GM18498 (cell line): ENCODE results near the gene NFIC.
"Not testable (repeated sequence)": the region's sequence is repeated elsewhere in the genome, so short reads cannot be mapped to it uniquely, and the experiment has no call there.

Source experiments
- ATAC-seq: cut with Tn5 transposase; IDR thresholded peaks from one replicate; pipeline ENCODE4 v1.9.1; 2021; ENCODE audit warnings: mild to moderate bottlenecking, moderate library complexity; ENCODE audit not compliant: unreplicated experiment

The NFIC gene

GRCh38 chr19:3448616-3449334, 82.4 kb downstream of the NFIC start:
- no peak for ATAC-seq

GRCh38 chr19:3450796-3451411, 84.5 kb downstream of the NFIC start:
- ATAC-seq: no peak

- no peak for ATAC-seq
These were observed 85.1 kb downstream of the NFIC start for GRCh38 chr19:3451451-3451866.

- ATAC-seq: no peak
These were observed 86.0 kb downstream of the NFIC start for GRCh38 chr19:3452171-3452941.

- not testable (repeated sequence) for ATAC-seq
These were observed 86.5 kb downstream of the NFIC start for GRCh38 chr19:3452942-3453214.

GRCh38 chr19:3453840-3454239, 87.5 kb downstream of the NFIC start:
- no peak for ATAC-seq

GRCh38 chr19:3454656-3455392, 88.4 kb downstream of the NFIC start:
- no peak for ATAC-seq

- no peak for ATAC-seq
These were observed 89.1 kb downstream of the NFIC start for GRCh38 chr19:3455393-3455955.

- ATAC-seq: no peak
These were observed 89.7 kb downstream of the NFIC start for GRCh38 chr19:3455960-3456601.

GRCh38 chr19:3456925-3457527, 90.6 kb downstream of the NFIC start:
- no peak for ATAC-seq

- no peak for ATAC-seq
These were observed 91.3 kb downstream of the NFIC start for GRCh38 chr19:3457528-3458228.

GRCh38 chr19:3458229-3459088, 92.1 kb downstream of the NFIC start:
- no peak for ATAC-seq

- ATAC-seq: no peak
These were observed 92.9 kb downstream of the NFIC start for GRCh38 chr19:3459089-3459881.

GRCh38 chr19:3459965-3460582, 93.7 kb downstream of the NFIC start:
- no peak for ATAC-seq

- ATAC-seq: no peak
These were observed 96.8 kb downstream of the NFIC start for GRCh38 chr19:3462991-3463713.

GRCh38 chr19:3463714-3464586, 97.6 kb downstream of the NFIC start:
- ATAC-seq: no peak
